ENCODE data around the gene GRM4.

GRM4 gene

GRCh38 chr6:34143196-34143883 is 2.5 kb downstream of the GRM4 start:
- DNase-seq (ENCODE audit: low read depth in 2 of 2), result no peak

- no peak for DNase-seq (ENCODE audit: low read depth in 2 of 2)
Observed at GRCh38 chr6:34142061-34142998, 3.6 kb downstream of the GRM4 start.

GRCh38 chr6:34140075-34140474 is 5.8 kb downstream of the GRM4 start:
- DNase-seq (ENCODE audit: low read depth in 2 of 2), result no peak

GRCh38 chr6:34138914-34139510 is 6.9 kb downstream of the GRM4 start:
- no peak for DNase-seq (ENCODE audit: low read depth in 2 of 2)

GRCh38 chr6:34138191-34138590 is 7.7 kb downstream of the GRM4 start:
- DNase-seq (ENCODE audit: low read depth in 2 of 2), result no peak

- DNase-seq (ENCODE audit: low read depth in 2 of 2), result no peak
Observed at GRCh38 chr6:34135541-34135940, 10.3 kb downstream of the GRM4 start.

GRCh38 chr6:34132486-34133185 is 13.3 kb downstream of the GRM4 start:
- no peak for DNase-seq (ENCODE audit: low read depth in 2 of 2)

GRCh38 chr6:34131326-34132290 is 14.3 kb downstream of the GRM4 start:
- no peak for DNase-seq (ENCODE audit: low read depth in 2 of 2)

GRCh38 chr6:34130862-34131261 is 15.0 kb downstream of the GRM4 start:
- DNase-seq (ENCODE audit: low read depth in 2 of 2), result no peak

- no peak for DNase-seq (ENCODE audit: low read depth in 2 of 2)
Observed at GRCh38 chr6:34129753-34130152, 16.1 kb downstream of the GRM4 start.

GRCh38 chr6:34128045-34128444 is 17.8 kb downstream of the GRM4 start:
- DNase-seq (ENCODE audit: low read depth in 2 of 2), result no peak

GRCh38 chr6:34126419-34126818 is 19.5 kb downstream of the GRM4 start:
- DNase-seq (ENCODE audit: low read depth in 2 of 2), result no peak

- DNase-seq (ENCODE audit: low read depth in 2 of 2), result no peak
Observed at GRCh38 chr6:34125939-34126338, 19.9 kb downstream of the GRM4 start.

- DNase-seq (ENCODE audit: low read depth in 2 of 2), result no peak
Observed at GRCh38 chr6:34120953-34121675, 24.8 kb downstream of the GRM4 start.

GRCh38 chr6:34115915-34116314 is 30.0 kb downstream of the GRM4 start:
- no peak for DNase-seq (ENCODE audit: low read depth in 2 of 2)

GRCh38 chr6:34115403-34115795 is 30.5 kb downstream of the GRM4 start:
- no peak for DNase-seq (ENCODE audit: low read depth in 2 of 2)

- DNase-seq (ENCODE audit: low read depth in 2 of 2), result no peak
Observed at GRCh38 chr6:34114695-34115402, 31.0 kb downstream of the GRM4 start.

GRCh38 chr6:34113532-34113931 is 32.4 kb downstream of the GRM4 start:
- no peak for DNase-seq (ENCODE audit: low read depth in 2 of 2)

GRCh38 chr6:34112126-34112525 is 33.8 kb downstream of the GRM4 start:
- DNase-seq (ENCODE audit: low read depth in 2 of 2), result no peak

GRCh38 chr6:34110610-34111009 is 35.3 kb downstream of the GRM4 start:
- no peak for DNase-seq (ENCODE audit: low read depth in 2 of 2)
